GM12878 (cell line): ENCODE results near the gene NPM1. TPM values are rescaled to one million over a fixed set of nuclear protein-coding genes. Genes with fewer than 3 reads are reported as not detected.

Experiments
- ATAC-seq: fragments of 200-7000 bp; cut with Tn5 transposase; 3 replicates; pipeline ENCODE4 v1.9.1; 2020; ENCODE audit warnings: mild to moderate bottlenecking, moderate library complexity
- BruUV-seq: library from RNA; stranded (reverse); fragments of 400-500 nt; replicated peaks from 2 replicates; lab custom pipeline; 2021; lab: Mats Ljungman, UMichigan
- CTCF ChIA-PET: fragments of 300-600 bp; sonication (Branson Sonifier 250); formaldehyde crosslinking; extraction: SDS; loops from one replicate; lab custom pipeline; 2021; ENCODE audit warnings: inconsistent platforms; lab: Yijun Ruan, JAX
- POLR2A ChIA-PET: fragments of 350-600 bp; formaldehyde crosslinking; extraction: SDS; loops from one replicate; lab custom pipeline; 2021; ENCODE audit warnings: inconsistent platforms; lab: Charles Lee
- RAD21 ChIA-PET: fragments of 300-600 bp; sonication (Branson Sonifier 250); formaldehyde crosslinking; loops from one replicate; lab custom pipeline; 2023; ENCODE audit warnings: antibody characterized with exemption; ENCODE audit not compliant: unreplicated experiment; lab: Charles Lee
- SMC1A ChIA-PET: fragments of 300-600 bp; sonication (Branson Sonifier 250); formaldehyde crosslinking; loops from one replicate; lab custom pipeline; 2023; ENCODE audit not compliant: unreplicated experiment, uncharacterized antibody; lab: Charles Lee
- DNase-seq: peaks from one replicate; pipeline ENCODE4 v3.0.0-alpha.2; 2011; ENCODE audit warnings: low read depth, low spot score
- FAIRE-seq: peaks from 3 replicates; lab custom pipeline; 2011; peaks lifted over from hg19 to GRCh38; lab: Jason Lieb, UNC
- H2AFZ ChIP-seq: 2 replicates; pipeline ENCODE4 v1.6.0; 2011; ENCODE audit warnings: low read depth, low read length, control low read depth; ENCODE audit not compliant: control insufficient read depth
- H3K27ac ChIP-seq: 2 replicates; pipeline ENCODE4 v1.5.1; 2011; ENCODE audit warnings: control low read depth; ENCODE audit not compliant: control insufficient read depth, insufficient read depth
- H3K27me3 ChIP-seq, 2 experiments: replicated peaks in 1 of 2; 2 replicates each; pipeline versions ENCODE4 v1.6.0 to v1.6.1; 2011; ENCODE audit warnings: low read length in 1 of 2; ENCODE audit not compliant: control insufficient read depth in 2 of 2, insufficient read depth in 2 of 2
- H3K36me3 ChIP-seq, 2 experiments: 2 replicates each; pipeline ENCODE4 v1.5.1; 2011; ENCODE audit warnings: low read length in 1 of 2; ENCODE audit not compliant: control insufficient read depth in 2 of 2, insufficient read depth in 2 of 2
- H3K4me1 ChIP-seq: 2 replicates; pipeline ENCODE4 v1.6.1; 2011; ENCODE audit warnings: mild to moderate bottlenecking, low read length, moderate library complexity, mixed read lengths; ENCODE audit not compliant: control insufficient read depth, insufficient read depth
- H3K4me2 ChIP-seq: 2 replicates; pipeline ENCODE4 v1.6.0; 2011; ENCODE audit warnings: control low read depth; ENCODE audit not compliant: control insufficient read depth, insufficient read depth
- H3K4me3 ChIP-seq: fragments of 200-600 bp; sonication (generic); 2 replicates; pipeline ENCODE4 v1.5.1; 2016
- H3K79me2 ChIP-seq: 2 replicates; pipeline ENCODE4 v1.6.0; 2011; ENCODE audit warnings: low read length; ENCODE audit not compliant: control insufficient read depth, insufficient read depth
- H3K9ac ChIP-seq: 2 replicates; pipeline ENCODE4 v1.8.0; 2011; ENCODE audit warnings: low read length, control low read depth, mixed read lengths; ENCODE audit not compliant: control insufficient read depth, insufficient read depth
- H3K9me3 ChIP-seq: replicated peaks from 3 replicates; pipeline ENCODE4 v1.5.1; 2011; ENCODE audit warnings: mild to moderate bottlenecking, low read length; ENCODE audit not compliant: control insufficient read depth, insufficient read depth
- H4K20me1 ChIP-seq: 2 replicates; pipeline ENCODE4 v1.6.0; 2011; ENCODE audit not compliant: control insufficient read depth, insufficient read depth
- BCLAF1 ChIP-seq: fragments of 450-650 bp; IDR thresholded peaks from 2 replicates; pipeline ENCODE4 v1.6.1; 2017; ENCODE audit warnings: antibody characterized with exemption, mild to moderate bottlenecking, moderate library complexity
- CHD2 ChIP-seq: IDR thresholded peaks from 2 replicates; pipeline ENCODE4 v1.6.1; 2011; ENCODE audit warnings: low read depth, low read length, improper control_type of control experiment, borderline replicate concordance
- ETV6 ChIP-seq, 2 experiments: fragments of 450-650 bp in 1 of 2; IDR thresholded peaks in 1 of 2; conservative IDR thresholded peaks in 1 of 2; 2 replicates each; pipeline ENCODE4 v1.6.1; 2014; ENCODE audit warnings: antibody characterized with exemption in 1 of 2, borderline replicate concordance in 1 of 2, low read depth in 1 of 2, mild to moderate bottlenecking in 1 of 2, moderate library complexity in 1 of 2
- HCFC1 ChIP-seq: fragments of 150-350 bp; IDR thresholded peaks from 2 replicates; pipeline ENCODE4 v1.6.1; 2014; ENCODE audit warnings: low read length
- IRF4 ChIP-seq: IDR thresholded peaks from 2 replicates; pipeline ENCODE4 v1.6.1; 2011; ENCODE audit warnings: low read depth, low read length
- MEF2A ChIP-seq: IDR thresholded peaks from 2 replicates; pipeline ENCODE4 v1.6.1; 2011; ENCODE audit warnings: low read depth, mild to moderate bottlenecking, low read length, moderate library complexity; ENCODE audit not compliant: insufficient read depth
- MYC ChIP-seq: IDR thresholded peaks from 2 replicates; pipeline ENCODE4 v1.6.1; 2011; ENCODE audit warnings: mild to moderate bottlenecking, low read length, moderate library complexity, inconsistent platforms; ENCODE audit not compliant: insufficient read depth, insufficient replicate concordance, insufficient read length, severe bottlenecking
- PAX5 ChIP-seq: IDR thresholded peaks from 2 replicates; pipeline ENCODE4 v1.6.1; 2011; ENCODE audit warnings: low read depth, low read length, borderline replicate concordance
- RB1 ChIP-seq: fragments of 450-650 bp; formaldehyde crosslinking; IDR thresholded peaks from 2 replicates; pipeline ENCODE4 v1.6.1; 2017; ENCODE audit warnings: mild to moderate bottlenecking, borderline replicate concordance
- SIN3A ChIP-seq: IDR thresholded peaks from 2 replicates; pipeline ENCODE4 v1.6.1; 2012; ENCODE audit warnings: low read depth, low read length, improper control_type of control experiment
- SUZ12 ChIP-seq: fragments of 200-600 bp; sonication (generic); IDR thresholded peaks from one replicate; pipeline ENCODE4 v1.6.1; 2018; ENCODE audit warnings: antibody characterized with exemption, mild to moderate bottlenecking; ENCODE audit not compliant: unreplicated experiment
- TBL1XR1 ChIP-seq: IDR thresholded peaks from 2 replicates; pipeline ENCODE4 v1.6.1; 2012; ENCODE audit warnings: low read depth, low read length, improper control_type of control experiment
- WRNIP1 ChIP-seq: IDR thresholded peaks from 2 replicates; pipeline ENCODE4 v1.6.1; 2011; ENCODE audit warnings: low read depth, low read length, improper control_type of control experiment, borderline replicate concordance
- ZNF274 ChIP-seq: IDR thresholded peaks from one replicate; pipeline ENCODE4 v1.8.0; 2011; ENCODE audit not compliant: insufficient read length, insufficient read depth
- ZNF384 ChIP-seq: IDR thresholded peaks from 2 replicates; pipeline ENCODE4 v1.6.1; 2012; ENCODE audit warnings: low read depth, mild to moderate bottlenecking, low read length, improper control_type of control experiment, borderline replicate concordance
- WGBS: methylation state at CpG from one replicate; pipeline ENCODE4 v1.1.6; 2016; ENCODE audit warnings: low lambda C conversion rate; ENCODE audit not compliant: insufficient replicate concordance, insufficient coverage; ENCODE audit errors: missing lambda C conversion rate; 5-methylcytosine and 5-hydroxymethylcytosine counted together
- in situ Hi-C: fragments of 300-500 bp; cut with MboI; formaldehyde crosslinking; loops from 9 replicates; pipeline ENCODE4 v1.14.3; 2018; ENCODE audit warnings: mixed read lengths
- intact Hi-C: fragments of 100-400 bp; cut with micrococcal nuclease; formaldehyde crosslinking; loops from one replicate; pipeline ENCODE4 v1.14.2; 2022; ENCODE audit not compliant: unreplicated experiment
- polyA plus RNA-seq, 11 experiments: library from polyadenylated mRNA; depleted of rRNA in 4 of 11; unstranded in 6 of 11; stranded (reverse) in 5 of 11; fragments of >200 nt; fragmentation: Nextera tagmentation in 4 of 11; fragmentation: Illumina TruSeq in 1 of 11; extraction: Ambion mirVana in 4 of 11; extraction: Trizol in 1 of 11; gene quantifications; 1 replicate in 1 of 11; 2 replicates in 10 of 11; pipeline versions ENCODE4 v1.2.1 to v1.2.3, GENCODE V29; 2011 to 2016; ENCODE audit warnings: inconsistent platforms in 2 of 11, missing spikeins in 2 of 11, low read depth in 1 of 11
- total RNA-seq, 4 experiments: library from RNA; depleted of rRNA in 3 of 4; stranded (reverse); fragments of >200 nt in 3 of 4; fragmentation: Illumina TruSeq in 1 of 4; extraction: Trizol in 1 of 4; gene quantifications; 2 replicates each; pipeline versions ENCODE4 v1.2.1 to v1.2.3, GENCODE V29; 2013 to 2021
- TF ChIP-seq, protein P1 (sequence below): IDR thresholded peaks from 2 replicates; pipeline ENCODE4 v1.6.1; 2011; ENCODE audit warnings: borderline replicate concordance, low read depth, mild to moderate bottlenecking, moderate library complexity, low read length; ENCODE audit not compliant: insufficient read depth, poor library complexity, severe bottlenecking

The NPM1 gene
- total and polyA plus RNA-seq, 10 of the 15 experiments (the other 5 are each of a cell fraction or from before 2014, with no cell fraction given), result 1,843 to 5,466 (median 2,866) TPM

- in situ Hi-C loops, result no loop called here
- no peaks in the 10 kb centered on the region for H4K20me1 ChIP-seq
- H3K4me3 ChIP-seq, result no peak overlapping the region
- H3K27ac ChIP-seq, result no peak overlapping the region
- H3K36me3 ChIP-seq, result no peaks in the 10 kb centered on the region
- H3K4me2 ChIP-seq, result no peak overlapping the region
- ChIA-PET RAD21 (no interaction called here), POLR2A (interaction anchor here (0.6 kb wide), 1 partner anchor 57 kb away, joined by 4 read pairs; no protein-coding TSS in a partner anchor), SMC1A (no interaction called here), CTCF (no interaction called here)
- peaks cover 1 to 2% of the 10 kb centered on the region in 2 experiments; a peak in 3 of 4 replicates for H3K27me3 ChIP-seq
- FAIRE-seq, result no peak
- H3K79me2 ChIP-seq, result no peaks in the 10 kb centered on the region
- ATAC-seq, result no peak
- TF ChIP-seq, protein P1, sequence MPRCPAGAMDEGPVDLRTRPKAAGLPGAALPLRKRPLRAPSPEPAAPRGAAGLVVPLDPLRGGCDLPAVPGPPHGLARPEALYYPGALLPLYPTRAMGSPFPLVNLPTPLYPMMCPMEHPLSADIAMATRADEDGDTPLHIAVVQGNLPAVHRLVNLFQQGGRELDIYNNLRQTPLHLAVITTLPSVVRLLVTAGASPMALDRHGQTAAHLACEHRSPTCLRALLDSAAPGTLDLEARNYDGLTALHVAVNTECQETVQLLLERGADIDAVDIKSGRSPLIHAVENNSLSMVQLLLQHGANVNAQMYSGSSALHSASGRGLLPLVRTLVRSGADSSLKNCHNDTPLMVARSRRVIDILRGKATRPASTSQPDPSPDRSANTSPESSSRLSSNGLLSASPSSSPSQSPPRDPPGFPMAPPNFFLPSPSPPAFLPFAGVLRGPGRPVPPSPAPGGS, result no peak
- no peak for TF ChIP-seq MYC
- TF ChIP-seq SUZ12, result no peak
- no peak for TF ChIP-seq CHD2
- no peak for TF ChIP-seq ETV6 (conservative IDR thresholded peaks at IDR 0.05 in 1 of 2, IDR thresholded peaks at IDR 0.05 in 1 of 2; ENCODE audit: borderline replicate concordance in 1 of 2, low read depth in 1 of 2)
- no peak for TF ChIP-seq MEF2A
- TF ChIP-seq ZNF274, result no peak
- no peak for TF ChIP-seq TBL1XR1
- no peak for TF ChIP-seq RB1
- TF ChIP-seq SIN3A, result no peak
- TF ChIP-seq HCFC1, result no peak
- TF ChIP-seq ZNF384, result no peak
- no peak for TF ChIP-seq BCLAF1
- no peak for TF ChIP-seq PAX5
- no peak for TF ChIP-seq WRNIP1
- no peak for TF ChIP-seq IRF4
- no peaks in the 10 kb centered on the region for H3K4me1 ChIP-seq
- no peak overlapping the region for H3K9ac ChIP-seq
- intact Hi-C loops, result loop anchor here (10.0 kb wide), 1 partner anchor 179 kb away; no protein-coding TSS in a partner anchor
- no peaks in the 10 kb centered on the region for H3K9me3 ChIP-seq
- no peak for DNase-seq
- H2AFZ ChIP-seq, result no peak overlapping the region
- BruUV-seq, result no TSS peak
- 45% methylated on average over 12 of the region's 14 CpGs for WGBS
Measured at GRCh38 chr5:171425596-171426244, 38.1 kb downstream of the NPM1 start.
